ENCODE data around the gene TMTC3. TPM values are rescaled to one million over a fixed set of nuclear protein-coding genes. Genes with fewer than 3 reads are reported as not detected.

Gene TMTC3
- total and polyA plus RNA-seq, 2 of the 4 experiments (the other 2 are of a cell fraction): 3.7 to 44.3 TPM

DNA sequence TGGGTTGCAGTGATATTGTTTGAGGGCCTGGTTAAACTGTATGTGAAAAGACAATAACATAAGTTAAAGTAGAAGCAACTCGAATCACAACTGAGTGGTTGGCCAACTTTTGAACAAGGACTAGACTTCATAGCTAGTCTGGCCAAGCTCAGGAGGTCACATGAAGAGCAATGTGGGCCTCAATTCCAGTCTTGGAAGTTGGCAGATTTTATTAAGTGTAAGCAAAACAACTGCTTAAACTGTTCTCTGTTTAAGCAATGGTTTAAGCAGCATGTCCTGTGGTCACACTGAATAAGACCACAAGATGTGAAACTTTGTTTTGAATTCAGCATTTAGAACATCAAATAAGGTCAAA lies 100.4 kb downstream of the TMTC3 start:
- Histone ChIP-seq H4K91ac (ENCODE audit: insufficient read depth, low read depth, low read length) (peak overlapping the region; percentile 89), H3K23ac (ENCODE audit: low read depth, low read length) (peak overlapping the region; percentile 91), H2BK120ac (ENCODE audit: low read depth, low read length) (peak overlapping the region; percentile 92), H2BK5ac (ENCODE audit: low read depth, low read length, poor library complexity, severe bottlenecking) (peak overlapping the region; percentile 98), H2AK9ac (replicated peaks; ENCODE audit: low read depth, low read length, poor library complexity) (peak overlapping the region; percentile 63), H3K27ac (ENCODE audit: insufficient read depth, low read length) (peak overlapping the region; percentile 82), H4K8ac (ENCODE audit: low read depth in 2 of 2, low read length in 2 of 2) (peak overlapping the region; percentile 65 to 85), H3K4me3 (ENCODE audit: insufficient read depth, low read depth, low read length) (no peak overlapping the region), H3K4me1 (ENCODE audit: control insufficient read depth, insufficient read depth, low read length) (peaks cover 8% of the 10 kb centered on the region), H2AK5ac (ENCODE audit: low read depth, low read length) (peak overlapping the region; percentile 89), H2AFZ (replicated peaks; ENCODE audit: low read length, poor library complexity) (peak overlapping the region; percentile 83), H3K79me1 (ENCODE audit: low read depth in 1 of 2, low read length in 2 of 2) (no peaks in the 10 kb centered on the region), H3K56ac (ENCODE audit: extremely low read depth, insufficient read depth, low read length) (peak overlapping the region; percentile 95), H3K14ac (replicated peaks; ENCODE audit: low read depth, low read length) (peak overlapping the region; percentile 75), H3K18ac (ENCODE audit: low read depth, low read length) (peak overlapping the region; percentile 94), H2BK20ac (ENCODE audit: low read depth, low read length) (peak overlapping the region; percentile 93), H3K9ac (ENCODE audit: low read depth, low read length) (0 out of 2 replicates have a peak overlapping the region, but pooled peaks have one; percentile 19), H2BK15ac (ENCODE audit: low read depth, low read length) (peak overlapping the region; percentile 98; the same call in 2 of the 3 replicates), H3K27me3 (ENCODE audit: control insufficient read depth, insufficient read depth, low read length) (no peaks in the 10 kb centered on the region), H3K4me2 (ENCODE audit: low read depth, low read length) (peak overlapping the region; percentile 69), H3K36me3 (ENCODE audit: control insufficient read depth, insufficient read depth, low read length) (no peaks in the 10 kb centered on the region), H3K9me1 (ENCODE audit: insufficient read depth, low read length) (no peaks in the 10 kb centered on the region; the same call in 1 of the 2 replicates), H4K5ac (ENCODE audit: low read depth, low read length) (peak overlapping the region; percentile 93), H4K20me1 (ENCODE audit: insufficient read depth, low read length) (no peaks in the 10 kb centered on the region), H3K4ac (ENCODE audit: low read depth, low read length) (peak overlapping the region; percentile 81), H3K9me3 (ENCODE audit: control insufficient read depth, insufficient read depth, low read length) (no peaks in the 10 kb centered on the region; the same call in 1 of the 2 replicates)
- dilution Hi-C loops (cut with HindIII; ENCODE audit: low sequenced_read_pairs, unreplicated experiment) (no loop called here), in situ Hi-C loops (cut with MboI; ENCODE audit: low sequenced_read_pairs) (no loop called here), intact Hi-C loops (cut with micrococcal nuclease) (no loop called here)
- CTCF ChIA-PET: no interaction called here
- POLR2A ChIA-PET (ENCODE audit: unreplicated experiment): no interaction called here
- TF ChIP-seq RCOR1 (IDR thresholded peaks at IDR 0.05; ENCODE audit: insufficient replicate concordance, low read length): no peak
- TF ChIP-seq, protein P1, sequence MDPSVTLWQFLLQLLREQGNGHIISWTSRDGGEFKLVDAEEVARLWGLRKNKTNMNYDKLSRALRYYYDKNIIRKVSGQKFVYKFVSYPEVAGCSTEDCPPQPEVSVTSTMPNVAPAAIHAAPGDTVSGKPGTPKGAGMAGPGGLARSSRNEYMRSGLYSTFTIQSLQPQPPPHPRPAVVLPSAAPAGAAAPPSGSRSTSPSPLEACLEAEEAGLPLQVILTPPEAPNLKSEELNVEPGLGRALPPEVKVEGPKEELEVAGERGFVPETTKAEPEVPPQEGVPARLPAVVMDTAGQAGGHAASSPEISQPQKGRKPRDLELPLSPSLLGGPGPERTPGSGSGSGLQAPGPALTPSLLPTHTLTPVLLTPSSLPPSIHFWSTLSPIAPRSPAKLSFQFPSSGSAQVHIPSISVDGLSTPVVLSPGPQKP (IDR thresholded peaks at IDR 0.05; ENCODE audit: borderline replicate concordance, low read depth, low read length): no peak
- no peak for TF ChIP-seq MXI1 (IDR thresholded peaks at IDR 0.05; ENCODE audit: borderline replicate concordance, low read depth, low read length)
- no peak for TF ChIP-seq MAZ (IDR thresholded peaks at IDR 0.05; ENCODE audit: borderline replicate concordance, low read depth, low read length)
- no peak for TF ChIP-seq RFX5 (IDR thresholded peaks at IDR 0.05; ENCODE audit: low read depth, low read length)
- no peak for TF ChIP-seq SMC3 (IDR thresholded peaks at IDR 0.05; ENCODE audit: low read depth, low read length)
- TF ChIP-seq POLR2A (IDR thresholded peaks at IDR 0.05; ENCODE audit: low read depth, low read length): no peak
- TF ChIP-seq NFE2L2 (IDR thresholded peaks at IDR 0.05; ENCODE audit: low read depth, low read length): no peak
- no peak for TF ChIP-seq CEBPB (IDR thresholded peaks at IDR 0.05; ENCODE audit: low read depth, low read length)
- TF ChIP-seq CHD1 (IDR thresholded peaks at IDR 0.05; ENCODE audit: low read depth, low read length): no peak
- TF ChIP-seq, protein P2, sequence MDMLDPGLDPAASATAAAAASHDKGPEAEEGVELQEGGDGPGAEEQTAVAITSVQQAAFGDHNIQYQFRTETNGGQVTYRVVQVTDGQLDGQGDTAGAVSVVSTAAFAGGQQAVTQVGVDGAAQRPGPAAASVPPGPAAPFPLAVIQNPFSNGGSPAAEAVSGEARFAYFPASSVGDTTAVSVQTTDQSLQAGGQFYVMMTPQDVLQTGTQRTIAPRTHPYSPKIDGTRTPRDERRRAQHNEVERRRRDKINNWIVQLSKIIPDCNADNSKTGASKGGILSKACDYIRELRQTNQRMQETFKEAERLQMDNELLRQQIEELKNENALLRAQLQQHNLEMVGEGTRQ (IDR thresholded peaks at IDR 0.05; ENCODE audit: low read depth, low read length): no peak
- no peak for TF ChIP-seq RAD21 (IDR thresholded peaks at IDR 0.05; ENCODE audit: low read length)
- TF ChIP-seq BHLHE40 (IDR thresholded peaks at IDR 0.05; ENCODE audit: low read depth, low read length): no peak
- TF ChIP-seq, protein P3, sequence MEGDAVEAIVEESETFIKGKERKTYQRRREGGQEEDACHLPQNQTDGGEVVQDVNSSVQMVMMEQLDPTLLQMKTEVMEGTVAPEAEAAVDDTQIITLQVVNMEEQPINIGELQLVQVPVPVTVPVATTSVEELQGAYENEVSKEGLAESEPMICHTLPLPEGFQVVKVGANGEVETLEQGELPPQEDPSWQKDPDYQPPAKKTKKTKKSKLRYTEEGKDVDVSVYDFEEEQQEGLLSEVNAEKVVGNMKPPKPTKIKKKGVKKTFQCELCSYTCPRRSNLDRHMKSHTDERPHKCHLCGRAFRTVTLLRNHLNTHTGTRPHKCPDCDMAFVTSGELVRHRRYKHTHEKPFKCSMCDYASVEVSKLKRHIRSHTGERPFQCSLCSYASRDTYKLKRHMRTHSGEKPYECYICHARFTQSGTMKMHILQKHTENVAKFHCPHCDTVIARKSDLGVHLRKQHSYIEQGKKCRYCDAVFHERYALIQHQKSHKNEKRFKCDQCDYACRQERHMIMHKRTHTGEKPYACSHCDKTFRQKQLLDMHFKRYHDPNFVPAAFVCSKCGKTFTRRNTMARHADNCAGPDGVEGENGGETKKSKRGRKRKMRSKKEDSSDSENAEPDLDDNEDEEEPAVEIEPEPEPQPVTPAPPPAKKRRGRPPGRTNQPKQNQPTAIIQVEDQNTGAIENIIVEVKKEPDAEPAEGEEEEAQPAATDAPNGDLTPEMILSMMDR (conservative IDR thresholded peaks at IDR 0.05; ENCODE audit: low read depth, low read length): no peak
- BruUV-seq (replicated peaks): no TSS peak
- peak; percentile 60 for DNase-seq
- ATAC-seq (ENCODE audit: low read depth): peak; percentile 39
- WGBS, 2 experiments (ENCODE audit: extremely low coverage in 2 of 2, insufficient read length in 1 of 2): no CpG with 5 or more reads among the region's 1 CpG

All from IMR-90 (cell line).